PC-9 (cell line): Measurements from ENCODE around the gene DLG2. TPM values are rescaled to one million over a fixed set of nuclear protein-coding genes. Genes with fewer than 3 reads are reported as not detected.

Experiments
- BruUV-seq: library from RNA; stranded (reverse); fragments of 400-500 nt; replicated peaks from 2 replicates; lab custom pipeline; 2021; lab: Mats Ljungman, UMichigan
- CTCF ChIA-PET: fragments of 300-600 bp; sonication (Branson Sonifier 250); formaldehyde crosslinking; loops from one replicate; lab custom pipeline; 2022; ENCODE audit warnings: antibody characterized with exemption; lab: Charles Lee
- POLR2A ChIA-PET: fragments of 300-600 bp; sonication (Branson Sonifier 250); formaldehyde crosslinking; loops from one replicate; lab custom pipeline; 2022; ENCODE audit warnings: antibody characterized with exemption; ENCODE audit not compliant: unreplicated experiment; lab: Charles Lee
- DNase-seq, 2 experiments: peaks; one replicate each; pipeline versions ENCODE4 v3.0.0 to v3.0.0-alpha.2; 2015 to 2022; ENCODE audit warnings: mixed read lengths in 1 of 2
- H2AFZ ChIP-seq: fragments of 200-600 bp; sonication (generic); 2 replicates; pipeline ENCODE4 v1.8.1; 2017; ENCODE audit warnings: antibody characterized with exemption
- H3F3A ChIP-seq: fragments of 200-600 bp; sonication (generic); 2 replicates; pipeline ENCODE4 v1.8.1; 2017; ENCODE audit warnings: antibody characterized with exemption, mild to moderate bottlenecking, low read depth; ENCODE audit not compliant: insufficient read depth
- H3K27ac ChIP-seq: fragments of 200-600 bp; sonication (generic); 2 replicates; pipeline ENCODE4 v1.6.1; 2016; ENCODE audit warnings: mixed run types
- H3K27me3 ChIP-seq: fragments of 200-600 bp; sonication (generic); 2 replicates; pipeline ENCODE4 v1.6.1; 2016; ENCODE audit warnings: low read depth, mixed run types; ENCODE audit not compliant: insufficient read depth
- H3K36me3 ChIP-seq: fragments of 200-600 bp; sonication (generic); 2 replicates; pipeline ENCODE4 v1.6.1; 2016; ENCODE audit warnings: low read depth, mixed run types
- H3K4me1 ChIP-seq: fragments of 200-600 bp; sonication (generic); replicated peaks from 2 replicates; pipeline ENCODE4 v1.6.1; 2016; ENCODE audit warnings: mixed run types; ENCODE audit not compliant: insufficient read depth
- H3K4me2 ChIP-seq: fragments of 200-600 bp; sonication (generic); 2 replicates; pipeline ENCODE4 v1.6.1; 2017; ENCODE audit warnings: mixed run types
- H3K4me3 ChIP-seq: fragments of 200-600 bp; sonication (generic); 2 replicates; pipeline ENCODE4 v1.6.1; 2016; ENCODE audit warnings: mixed run types
- H3K79me2 ChIP-seq: fragments of 200-600 bp; sonication (generic); 2 replicates; pipeline ENCODE4 v1.6.1; 2017; ENCODE audit warnings: low read depth, mixed run types
- H3K9me2 ChIP-seq: fragments of 200-600 bp; sonication (generic); 2 replicates; pipeline ENCODE4 v1.8.1; 2017; ENCODE audit warnings: mild to moderate bottlenecking; ENCODE audit not compliant: insufficient read depth
- H3K9me3 ChIP-seq: fragments of 200-600 bp; sonication (generic); 2 replicates; pipeline ENCODE4 v1.8.1; 2016; ENCODE audit warnings: low read depth; ENCODE audit not compliant: insufficient read depth
- H4K20me1 ChIP-seq: fragments of 200-600 bp; sonication (generic); 2 replicates; pipeline ENCODE4 v1.8.1; 2017; ENCODE audit not compliant: insufficient read depth
- EZH2 ChIP-seq: fragments of 200-600 bp; sonication (generic); IDR thresholded peaks from 2 replicates; pipeline ENCODE4 v1.8.0; 2017; ENCODE audit warnings: antibody characterized with exemption, low read depth
- intact Hi-C: fragments of 100-400 bp; cut with micrococcal nuclease; formaldehyde crosslinking; loops from one replicate; pipeline ENCODE4 v1.10.0; 2022; ENCODE audit not compliant: unreplicated experiment
- total RNA-seq: library from RNA; stranded (reverse); gene quantifications from 2 replicates; pipeline ENCODE4 v1.2.3, GENCODE V29; 2021
- TF ChIP-seq, protein P1 (sequence below): fragments of 200-600 bp; sonication (generic); conservative IDR thresholded peaks from 2 replicates; pipeline ENCODE4 v1.6.1; 2017; ENCODE audit warnings: mixed run types, antibody characterized with exemption, mild to moderate bottlenecking, moderate library complexity

DLG2 gene
- total RNA-seq, 1 experiment from 2014 or later = 6.4 TPM

DNA sequence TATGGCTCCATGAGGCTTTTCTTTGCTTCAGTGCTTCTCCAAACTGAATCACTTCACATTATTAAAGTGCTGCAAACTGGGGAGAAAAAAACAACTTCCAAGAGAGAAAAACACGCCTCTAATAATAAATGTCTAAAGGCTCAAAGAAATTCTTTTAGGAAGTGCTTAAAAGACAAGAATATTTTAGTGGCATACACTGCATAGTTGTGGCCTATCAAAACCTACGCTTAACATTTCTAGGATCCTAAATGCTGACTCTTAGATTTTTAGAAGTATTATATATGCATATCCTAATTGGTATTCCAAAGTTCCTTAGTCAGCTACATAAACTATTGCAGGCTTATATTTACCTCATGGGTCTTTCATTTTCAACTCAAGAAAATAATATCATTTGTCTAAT lies 1462.0 kb downstream of the DLG2 start:
- DNase-seq = no peak
- no peak for TF ChIP-seq EZH2
- TF ChIP-seq, protein P1, sequence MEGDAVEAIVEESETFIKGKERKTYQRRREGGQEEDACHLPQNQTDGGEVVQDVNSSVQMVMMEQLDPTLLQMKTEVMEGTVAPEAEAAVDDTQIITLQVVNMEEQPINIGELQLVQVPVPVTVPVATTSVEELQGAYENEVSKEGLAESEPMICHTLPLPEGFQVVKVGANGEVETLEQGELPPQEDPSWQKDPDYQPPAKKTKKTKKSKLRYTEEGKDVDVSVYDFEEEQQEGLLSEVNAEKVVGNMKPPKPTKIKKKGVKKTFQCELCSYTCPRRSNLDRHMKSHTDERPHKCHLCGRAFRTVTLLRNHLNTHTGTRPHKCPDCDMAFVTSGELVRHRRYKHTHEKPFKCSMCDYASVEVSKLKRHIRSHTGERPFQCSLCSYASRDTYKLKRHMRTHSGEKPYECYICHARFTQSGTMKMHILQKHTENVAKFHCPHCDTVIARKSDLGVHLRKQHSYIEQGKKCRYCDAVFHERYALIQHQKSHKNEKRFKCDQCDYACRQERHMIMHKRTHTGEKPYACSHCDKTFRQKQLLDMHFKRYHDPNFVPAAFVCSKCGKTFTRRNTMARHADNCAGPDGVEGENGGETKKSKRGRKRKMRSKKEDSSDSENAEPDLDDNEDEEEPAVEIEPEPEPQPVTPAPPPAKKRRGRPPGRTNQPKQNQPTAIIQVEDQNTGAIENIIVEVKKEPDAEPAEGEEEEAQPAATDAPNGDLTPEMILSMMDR = no peak
- Histone ChIP-seq H3K9me3 (no peaks in the 10 kb centered on the region), H3K79me2 (no peaks in the 10 kb centered on the region), H2AFZ (no peak overlapping the region; the same call in 1 of the 2 replicates), H4K20me1 (no peaks in the 10 kb centered on the region), H3K9me2 (no peaks in the 10 kb centered on the region), H3K36me3 (no peaks in the 10 kb centered on the region), H3K27ac (no peak overlapping the region), H3K4me3 (no peak overlapping the region), H3K27me3 (no peaks in the 10 kb centered on the region), H3F3A (no peaks in the 10 kb centered on the region), H3K4me2 (no peak overlapping the region), H3K4me1 (no peaks in the 10 kb centered on the region)
- BruUV-seq = no TSS peak
- intact Hi-C loops = no loop called here
- ChIA-PET CTCF (no interaction called here), POLR2A (no interaction called here)

- ChIA-PET CTCF (no interaction called here), POLR2A (no interaction called here)
- TF ChIP-seq, protein P1 = no peak
- no peak for TF ChIP-seq EZH2
- H3F3A ChIP-seq = no peaks in the 10 kb centered on the region
- no peak for DNase-seq
- no peaks in the 10 kb centered on the region for H3K9me2 ChIP-seq
- no peak overlapping the region for H3K4me2 ChIP-seq
- H3K27me3 ChIP-seq = no peaks in the 10 kb centered on the region
- no peak overlapping the region; the same call in 1 of the 2 replicates for H2AFZ ChIP-seq
- BruUV-seq = no TSS peak
- H3K79me2 ChIP-seq = no peaks in the 10 kb centered on the region
- intact Hi-C loops = no loop called here
- H3K9me3 ChIP-seq = no peaks in the 10 kb centered on the region
- no peak overlapping the region for H3K27ac ChIP-seq
- H3K36me3 ChIP-seq = no peaks in the 10 kb centered on the region
- no peaks in the 10 kb centered on the region for H4K20me1 ChIP-seq
- H3K4me3 ChIP-seq = no peak overlapping the region
- H3K4me1 ChIP-seq = no peaks in the 10 kb centered on the region
Measured at GRCh38 chr11:84164728-84165127, 1462.4 kb downstream of the DLG2 start.

DNA sequence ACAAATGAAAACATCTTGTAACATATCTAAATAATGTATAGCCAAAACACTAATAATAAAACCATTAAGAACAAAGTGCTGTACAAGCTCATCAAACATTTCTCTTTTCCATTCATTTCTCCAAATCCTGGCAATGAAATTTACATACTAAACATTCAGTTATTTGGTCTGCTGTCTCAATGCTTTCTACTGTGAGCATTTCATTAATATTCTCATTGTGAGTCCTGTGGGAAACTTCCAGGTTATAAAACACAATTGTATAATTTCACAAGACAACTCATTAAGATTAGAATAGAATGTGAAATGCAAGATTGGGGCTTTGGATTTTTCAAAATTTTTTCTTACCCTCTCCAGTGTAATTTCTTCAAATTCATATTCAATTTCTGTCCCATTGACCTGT lies 1464.0 kb downstream of the DLG2 start:
- intact Hi-C loops = no loop called here
- Histone ChIP-seq H4K20me1 (no peaks in the 10 kb centered on the region), H3K9me2 (no peaks in the 10 kb centered on the region), H3K9me3 (no peaks in the 10 kb centered on the region), H3K4me2 (no peak overlapping the region), H3F3A (no peaks in the 10 kb centered on the region), H3K36me3 (no peaks in the 10 kb centered on the region), H3K27me3 (no peaks in the 10 kb centered on the region), H3K4me1 (no peaks in the 10 kb centered on the region), H2AFZ (no peak overlapping the region), H3K4me3 (no peak overlapping the region), H3K79me2 (no peaks in the 10 kb centered on the region), H3K27ac (no peak overlapping the region)
- no peak for DNase-seq
- TF ChIP-seq EZH2 = no peak
- TF ChIP-seq, protein P1 = no peak
- CTCF ChIA-PET = no interaction called here
- POLR2A ChIA-PET = no interaction called here
- no TSS peak for BruUV-seq
